GM13976 (cell line): ENCODE measurements around the gene POLG2.

Experiments
- DNase-seq: peaks from one replicate; pipeline ENCODE4 v3.0.0; 2012; ENCODE audit warnings: low spot score
- in situ Hi-C: fragments of 300-500 bp; cut with MboI; formaldehyde crosslinking; loops from one replicate; pipeline ENCODE4 v1.12.0; 2022; ENCODE audit warnings: low sequenced_read_pairs, mixed read lengths, inconsistent platforms; ENCODE audit not compliant: unreplicated experiment
- TF ChIP-seq, protein P1 (sequence below): IDR thresholded peaks from 2 replicates; pipeline ENCODE4 v1.5.1; 2012; ENCODE audit warnings: borderline replicate concordance, mild to moderate bottlenecking; ENCODE audit not compliant: insufficient read depth; ENCODE audit errors: extremely low read depth, missing control alignments, control extremely low read depth

Gene POLG2

DNA sequence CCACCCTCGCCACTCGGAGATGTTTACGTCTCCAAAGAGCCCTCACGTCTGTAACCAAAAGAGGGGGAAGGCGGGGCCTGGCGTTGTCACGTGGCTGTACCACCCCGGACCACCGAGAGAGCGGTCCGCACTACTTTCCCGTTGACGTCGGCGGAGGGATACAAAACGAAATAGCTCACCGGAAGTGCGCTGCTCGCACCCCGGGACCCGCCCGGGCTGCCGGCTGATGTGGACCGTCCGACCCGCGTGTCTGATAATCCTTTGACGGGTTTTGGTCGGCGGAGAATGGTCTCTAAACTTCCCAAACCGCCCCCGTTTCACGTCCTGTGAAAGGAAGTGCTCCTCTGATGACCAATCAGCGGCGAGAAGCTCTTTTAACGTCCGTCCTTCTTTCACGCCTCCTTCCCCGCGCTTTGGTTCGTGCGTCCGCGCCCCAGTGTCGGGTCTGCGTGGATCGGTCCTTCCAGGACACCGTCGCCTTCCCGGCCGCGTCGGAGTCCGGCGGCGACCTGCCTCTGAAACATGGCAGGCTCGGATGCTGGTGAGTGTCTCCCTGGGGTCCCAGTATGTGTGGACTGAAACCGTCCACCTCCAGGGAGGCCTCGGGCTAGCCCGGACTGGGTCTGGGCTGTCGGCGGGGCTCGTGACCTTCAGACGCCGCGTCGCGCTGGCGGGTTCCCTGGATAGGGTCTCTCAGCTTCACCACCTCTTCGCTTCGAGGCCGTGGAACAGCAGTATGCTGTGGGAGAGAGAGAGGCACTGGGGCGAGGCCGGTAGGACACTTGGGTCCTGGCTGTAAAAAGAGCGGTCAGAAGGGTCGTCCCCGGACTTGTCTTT is 9.9 kb upstream of the POLG2 start, which contains the start of gene CEP95:
Gene CEP95 (plus strand): TSS at position 402 of the 837 bp plus-strand sequence. CDS start 121 bp downstream, at position 523.
- peak; percentile 93 for DNase-seq
- TF ChIP-seq, protein P1, sequence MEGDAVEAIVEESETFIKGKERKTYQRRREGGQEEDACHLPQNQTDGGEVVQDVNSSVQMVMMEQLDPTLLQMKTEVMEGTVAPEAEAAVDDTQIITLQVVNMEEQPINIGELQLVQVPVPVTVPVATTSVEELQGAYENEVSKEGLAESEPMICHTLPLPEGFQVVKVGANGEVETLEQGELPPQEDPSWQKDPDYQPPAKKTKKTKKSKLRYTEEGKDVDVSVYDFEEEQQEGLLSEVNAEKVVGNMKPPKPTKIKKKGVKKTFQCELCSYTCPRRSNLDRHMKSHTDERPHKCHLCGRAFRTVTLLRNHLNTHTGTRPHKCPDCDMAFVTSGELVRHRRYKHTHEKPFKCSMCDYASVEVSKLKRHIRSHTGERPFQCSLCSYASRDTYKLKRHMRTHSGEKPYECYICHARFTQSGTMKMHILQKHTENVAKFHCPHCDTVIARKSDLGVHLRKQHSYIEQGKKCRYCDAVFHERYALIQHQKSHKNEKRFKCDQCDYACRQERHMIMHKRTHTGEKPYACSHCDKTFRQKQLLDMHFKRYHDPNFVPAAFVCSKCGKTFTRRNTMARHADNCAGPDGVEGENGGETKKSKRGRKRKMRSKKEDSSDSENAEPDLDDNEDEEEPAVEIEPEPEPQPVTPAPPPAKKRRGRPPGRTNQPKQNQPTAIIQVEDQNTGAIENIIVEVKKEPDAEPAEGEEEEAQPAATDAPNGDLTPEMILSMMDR: no peak
- in situ Hi-C loops: no loop called here

- in situ Hi-C loops: no loop called here
- peak; percentile 96 for DNase-seq
- TF ChIP-seq, protein P1: no peak
Measured at GRCh38 chr17:64506201-64506575, 9.3 kb upstream of the POLG2 start, which contains the start of gene DDX5. Gene DDX5, minus strand, starts transcription at chr17:64506289. Its CDS starts 170 bp downstream, at chr17:64506119.

- peak; percentile 87 for DNase-seq
- TF ChIP-seq, protein P1: no peak
- in situ Hi-C loops: no loop called here
Measured at GRCh38 chr17:64505340-64506200, 8.7 kb upstream of the POLG2 start.

DNA sequence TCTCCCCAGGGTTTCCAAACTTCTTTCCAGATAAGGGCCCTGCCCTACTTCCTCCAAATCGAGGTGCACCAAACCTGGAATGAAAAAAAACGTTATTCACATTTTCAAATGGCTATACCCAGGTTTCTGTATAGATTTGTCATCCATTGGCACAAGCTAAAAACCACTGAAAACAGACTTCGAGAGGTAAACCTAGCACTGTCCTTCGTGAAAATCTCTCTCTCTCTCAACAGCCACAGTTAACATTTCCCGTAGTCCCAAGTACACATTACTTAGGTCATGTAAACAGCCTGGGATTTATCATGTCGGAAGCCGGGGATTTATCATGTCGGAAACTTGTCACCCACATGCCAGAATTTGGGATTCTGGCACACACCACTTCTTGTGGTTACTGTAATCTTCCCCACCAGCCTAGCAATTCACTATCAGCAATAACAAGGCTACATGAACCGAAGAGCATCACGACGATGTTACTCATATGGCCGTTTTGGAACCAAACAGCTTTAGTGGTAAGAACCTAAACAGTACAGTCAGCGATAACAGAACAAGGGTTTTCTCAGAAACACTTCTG is 8.0 kb upstream of the POLG2 start:
- in situ Hi-C loops: no loop called here
- TF ChIP-seq, protein P1: no peak
- DNase-seq: no peak

- no peak for DNase-seq
- in situ Hi-C loops: no loop called here
- TF ChIP-seq, protein P1: no peak
Measured at GRCh38 chr17:64503821-64504768, 7.2 kb upstream of the POLG2 start.
